ENCODE measurements around the gene FRAT1. TPM values are rescaled to one million over a fixed set of nuclear protein-coding genes. Genes with fewer than 3 reads are reported as not detected.

The FRAT1 gene
- total and polyA plus RNA-seq, 2 of the 13 experiments (the other 11 are each of a cell fraction or from before 2014, with no cell fraction given): 1.7 to 2.3 TPM

DNA sequence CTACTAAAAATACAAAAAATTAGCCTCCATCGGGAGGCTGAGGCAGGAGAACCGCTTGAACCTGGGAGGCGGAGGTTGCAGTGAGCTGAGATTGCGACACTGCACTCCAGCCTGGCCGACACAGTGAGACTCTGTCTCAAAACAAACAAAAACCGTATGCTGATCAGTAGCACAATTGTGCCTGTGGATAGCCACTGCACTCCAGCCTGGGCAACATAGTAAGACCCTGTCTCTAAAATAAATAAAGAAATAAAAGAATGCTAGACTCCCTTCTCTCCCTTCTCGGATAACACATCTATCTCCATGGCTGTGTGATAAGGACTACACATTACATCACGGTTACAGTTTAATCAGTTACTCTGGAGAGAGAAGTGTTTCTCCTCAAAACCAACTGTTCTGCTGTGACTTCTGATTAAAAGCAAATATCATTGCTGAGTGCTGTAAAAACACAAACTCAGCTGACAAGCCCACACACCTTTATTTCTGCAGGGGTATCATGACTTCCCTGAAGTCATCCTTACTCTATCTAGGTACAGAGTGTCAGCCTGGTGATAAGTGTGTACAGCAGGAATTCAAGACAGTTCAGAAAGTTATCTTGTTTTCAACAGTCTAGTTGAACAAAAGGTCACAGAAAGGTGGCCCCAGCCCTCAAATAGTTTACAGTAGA lies 21.4 kb upstream of the FRAT1 start:
- ATAC-seq: peak; percentile 56
- Histone ChIP-seq H3K9ac (ENCODE audit: insufficient read depth, low read depth, low read length) (peak overlapping the region; percentile 28; the same call in 1 of the 2 replicates), H2AFZ (ENCODE audit: low read length) (peak overlapping the region; percentile 42), H3K79me2 (ENCODE audit: insufficient read depth, low read length) (no peaks in the 10 kb centered on the region), H4K20me1 (ENCODE audit: insufficient read depth, low read length) (no peaks in the 10 kb centered on the region), H3K4me3 (replicated peaks in 1 of 3; ENCODE audit: insufficient read depth in 1 of 3, low read depth in 2 of 3, low read length in 3 of 3) (peak overlapping the region in 1 of 3 experiments; percentile 11; a peak in 1 of 6 replicates), H3K36me3 (replicated peaks in 1 of 2; ENCODE audit: control insufficient read depth in 1 of 2, insufficient read depth in 2 of 2, low read length in 2 of 2) (no peaks in the 10 kb centered on the region), H3K27ac (ENCODE audit: extremely low read length, insufficient read depth, low read length) (no peak overlapping the region), H3K27me3 (ENCODE audit: control insufficient read depth in 1 of 2, insufficient read depth in 2 of 2, low read length in 2 of 2) (no peaks in the 10 kb centered on the region), H3K4me1 (ENCODE audit: insufficient read depth, low read length) (peaks cover 52% of the 10 kb centered on the region), H3K4me2 (ENCODE audit: low read depth, low read length) (peak overlapping the region; percentile 70), H3K9me3 (ENCODE audit: low read length) (no peaks in the 10 kb centered on the region)
- ChIA-PET POLR2A (no interaction called here), CTCF (ENCODE audit: low intra/inter-chr PET ratio, low total read pairs) (no interaction called here)
- in situ Hi-C loops (cut with HindIII; ENCODE audit: extremely low pct_ligation_motif_present, low pct_unique_long_range_greater_than_20kb): no loop called here
- BruUV-seq (replicated peaks): no TSS peak
- no peak for FAIRE-seq
- 2% methylated on average over 8 of the region's 8 CpGs for WGBS (ENCODE audit: low lambda C conversion rate)
- DNase-seq (ENCODE audit: low spot score): peak; percentile 54
- intact Hi-C loops (cut with micrococcal nuclease; ENCODE audit: unreplicated experiment): no loop called here
- TF ChIP-seq SOX13 (IDR thresholded peaks at IDR 0.05) (no peak), SOX13 (CRISPR knock-in tag; conservative IDR thresholded peaks at IDR 0.05 in 1 of 2, IDR thresholded peaks at IDR 0.05 in 1 of 2) (peak in 1 of 2 experiments; percentile 42; a peak in 1 of 4 replicates), ZNF138 (CRISPR knock-in tag; IDR thresholded peaks at IDR 0.05; ENCODE audit: low read depth) (no peak), ZNF687 (CRISPR knock-in tag; IDR thresholded peaks at IDR 0.05) (0 out of 2 replicates have a peak, but pooled peaks have one; percentile 15), ZNF343 (CRISPR knock-in tag; IDR thresholded peaks at IDR 0.05) (no peak), ZNF333 (CRISPR knock-in tag; IDR thresholded peaks at IDR 0.05; ENCODE audit: borderline replicate concordance) (no peak), NR2F6 (IDR thresholded peaks at IDR 0.05) (peak; percentile 30; the same call in 1 of the 2 replicates), NR2F6 (CRISPR knock-in tag; IDR thresholded peaks at IDR 0.05) (peak; percentile 58; the same call in 1 of the 2 replicates), HDAC1 (CRISPR knock-in tag; IDR thresholded peaks at IDR 0.05) (peak; percentile 65), ZBTB7B (CRISPR knock-in tag; IDR thresholded peaks at IDR 0.05) (no peak), POGZ (CRISPR knock-in tag; IDR thresholded peaks at IDR 0.05) (peak; percentile 78), ATF7 (IDR thresholded peaks at IDR 0.05) (no peak), ATF7 (CRISPR knock-in tag; IDR thresholded peaks at IDR 0.05) (no peak), SNAPC2 (CRISPR knock-in tag; IDR thresholded peaks at IDR 0.05) (no peak), RXRA (CRISPR knock-in tag; IDR thresholded peaks at IDR 0.05) (0 out of 2 replicates have a peak, but pooled peaks have one; percentile 35), ZNF788 (CRISPR knock-in tag; IDR thresholded peaks at IDR 0.05; ENCODE audit: borderline replicate concordance) (peak; percentile 37; the same call in 1 of the 2 replicates), FOXA1 (IDR thresholded peaks at IDR 0.05) (no peak), FOXA1 (CRISPR knock-in tag; IDR thresholded peaks at IDR 0.05) (peak; percentile 33; the same call in 1 of the 2 replicates), RCOR2 (CRISPR knock-in tag; IDR thresholded peaks at IDR 0.05) (peak; percentile 94), SIN3B (IDR thresholded peaks at IDR 0.05; ENCODE audit: low read length) (no peak), REPIN1 (CRISPR knock-in tag; IDR thresholded peaks at IDR 0.05; ENCODE audit: borderline replicate concordance, low read depth) (0 out of 2 replicates have a peak, but pooled peaks have one; percentile 33), PITX1 (CRISPR knock-in tag; IDR thresholded peaks at IDR 0.05) (no peak)
- TF ChIP-seq, protein P1, sequence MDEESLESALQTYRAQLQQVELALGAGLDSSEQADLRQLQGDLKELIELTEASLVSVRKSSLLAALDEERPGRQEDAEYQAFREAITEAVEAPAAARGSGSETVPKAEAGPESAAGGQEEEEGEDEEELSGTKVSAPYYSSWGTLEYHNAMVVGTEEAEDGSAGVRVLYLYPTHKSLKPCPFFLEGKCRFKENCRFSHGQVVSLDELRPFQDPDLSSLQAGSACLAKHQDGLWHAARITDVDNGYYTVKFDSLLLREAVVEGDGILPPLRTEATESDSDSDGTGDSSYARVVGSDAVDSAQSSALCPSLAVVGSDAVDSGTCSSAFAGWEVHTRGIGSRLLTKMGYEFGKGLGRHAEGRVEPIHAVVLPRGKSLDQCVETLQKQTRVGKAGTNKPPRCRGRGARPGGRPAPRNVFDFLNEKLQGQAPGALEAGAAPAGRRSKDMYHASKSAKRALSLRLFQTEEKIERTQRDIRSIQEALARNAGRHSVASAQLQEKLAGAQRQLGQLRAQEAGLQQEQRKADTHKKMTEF (CRISPR knock-in tag; IDR thresholded peaks at IDR 0.05): peak; percentile 55; the same call in 1 of the 2 replicates

Data from HepG2 (cell line).